Nephron progenitor cell (in vitro differentiated cells): ENCODE data around the gene HSPBP1.
"Not testable (repeated sequence)": the region's sequence is repeated elsewhere in the genome, so short reads cannot be mapped to it uniquely, and the experiment has no call there.

Source experiments
- DNase-seq: peaks from one replicate; pipeline ENCODE4 v3.0.0; 2021
- H3K27ac Mint-ChIP-seq: 2 replicates; pipeline ENCODE4 v1.8.0; 2021; ENCODE audit warnings: mild to moderate bottlenecking, moderate library complexity, mixed read lengths
- H3K27me3 Mint-ChIP-seq: 2 replicates; pipeline ENCODE4 v1.8.0; 2021; ENCODE audit warnings: mild to moderate bottlenecking, low read depth, mixed read lengths; ENCODE audit not compliant: poor library complexity
- H3K36me3 Mint-ChIP-seq: 2 replicates; pipeline ENCODE4 v1.8.0; 2021; ENCODE audit warnings: low read depth, mixed read lengths
- H3K4me1 Mint-ChIP-seq: 2 replicates; pipeline ENCODE4 v1.8.0; 2021; ENCODE audit warnings: mixed read lengths
- H3K4me3 Mint-ChIP-seq: 2 replicates; pipeline ENCODE4 v1.8.0; 2021; ENCODE audit warnings: mild to moderate bottlenecking, moderate library complexity, mixed read lengths
- H3K9me3 Mint-ChIP-seq: 2 replicates; pipeline ENCODE4 v1.8.0; 2021; ENCODE audit warnings: mild to moderate bottlenecking, moderate library complexity, mixed read lengths
- CTCF ChIP-seq: fragments of 200-600 bp; sonication (generic); IDR thresholded peaks from 2 replicates; pipeline ENCODE4 v1.5.0; 2021; ENCODE audit warnings: antibody characterized with exemption

The HSPBP1 gene

GRCh38 chr19:55279770-55280643, at the start of gene HSPBP1:
Gene HSPBP1, minus strand, starts transcription at chr19:55280110. Its CDS starts 502 bp downstream, at chr19:55279608.
- no peaks in the 10 kb centered on the region for H3K9me3 Mint-ChIP-seq
- H3K4me3 Mint-ChIP-seq = peak within 1 kb of the TSS; percentile 98
- H3K27ac Mint-ChIP-seq = peak within 1 kb of the TSS; percentile 100
- H3K36me3 Mint-ChIP-seq = no peaks in the 10 kb centered on the region
- H3K4me1 Mint-ChIP-seq = peaks cover 35% of the 10 kb centered on the region
- DNase-seq = peak; percentile 97
- no peak for TF ChIP-seq CTCF
- H3K27me3 Mint-ChIP-seq = no peaks in the 10 kb centered on the region

GRCh38 chr19:55328774-55329318, 48.9 kb upstream of the HSPBP1 start:
- not testable (repeated sequence) for H3K4me3 Mint-ChIP-seq, H3K36me3 Mint-ChIP-seq, DNase-seq, H3K4me1 Mint-ChIP-seq, H3K27ac Mint-ChIP-seq, H3K9me3 Mint-ChIP-seq
- peaks cover 16% of the 10 kb centered on the region for H3K27me3 Mint-ChIP-seq

- no peak within 1 kb of the TSS for H3K4me3 Mint-ChIP-seq
- H3K36me3 Mint-ChIP-seq = no peaks in the 10 kb centered on the region
- H3K27me3 Mint-ChIP-seq = peaks cover 18% of the 10 kb centered on the region
- no peak for DNase-seq
- H3K27ac Mint-ChIP-seq = peak within 1 kb of the TSS; percentile 65
- no peak for TF ChIP-seq CTCF
- peaks cover 19% of the 10 kb centered on the region for H3K4me1 Mint-ChIP-seq
- no peaks in the 10 kb centered on the region for H3K9me3 Mint-ChIP-seq
These were observed 45.3 kb upstream of the HSPBP1 start, which contains the start of gene TMEM150B for GRCh38 chr19:55325172-55325571. Gene TMEM150B, minus strand, starts transcription at chr19:55325341. Its CDS starts 4,305 bp downstream, at chr19:55321036.

- Mint-ChIP-seq H3K4me1 (peaks cover 23% of the 10 kb centered on the region), H3K27me3 (peaks cover 15% of the 10 kb centered on the region), H3K36me3 (no peaks in the 10 kb centered on the region), H3K9me3 (no peaks in the 10 kb centered on the region), H3K4me3 (no peak overlapping the region), H3K27ac (no peak overlapping the region)
- TF ChIP-seq CTCF = no peak
- DNase-seq = no peak
These were observed 44.8 kb upstream of the HSPBP1 start for GRCh38 chr19:55324662-55325061.

GRCh38 chr19:55322204-55322885, 42.4 kb upstream of the HSPBP1 start:
- no peaks in the 10 kb centered on the region for H3K36me3 Mint-ChIP-seq
- no peak overlapping the region for H3K27ac Mint-ChIP-seq
- H3K27me3 Mint-ChIP-seq = peaks cover 13% of the 10 kb centered on the region
- DNase-seq = no peak
- no peak for TF ChIP-seq CTCF
- no peak overlapping the region for H3K4me3 Mint-ChIP-seq
- no peaks in the 10 kb centered on the region for H3K9me3 Mint-ChIP-seq
- H3K4me1 Mint-ChIP-seq = peaks cover 26% of the 10 kb centered on the region

- DNase-seq = no peak
- Mint-ChIP-seq H3K4me1 (peaks cover 27% of the 10 kb centered on the region), H3K36me3 (no peaks in the 10 kb centered on the region), H3K27me3 (peaks cover 15% of the 10 kb centered on the region), H3K4me3 (no peak overlapping the region), H3K9me3 (no peaks in the 10 kb centered on the region), H3K27ac (no peak overlapping the region)
- TF ChIP-seq CTCF = no peak
These were observed 41.7 kb upstream of the HSPBP1 start for GRCh38 chr19:55321466-55322137.
